ENCODE measurements around the gene SLC5A2.
"Not testable (repeated sequence)": the region's sequence is repeated elsewhere in the genome, so short reads cannot be mapped to it uniquely, and the experiment has no call there.

Gene SLC5A2

DNA sequence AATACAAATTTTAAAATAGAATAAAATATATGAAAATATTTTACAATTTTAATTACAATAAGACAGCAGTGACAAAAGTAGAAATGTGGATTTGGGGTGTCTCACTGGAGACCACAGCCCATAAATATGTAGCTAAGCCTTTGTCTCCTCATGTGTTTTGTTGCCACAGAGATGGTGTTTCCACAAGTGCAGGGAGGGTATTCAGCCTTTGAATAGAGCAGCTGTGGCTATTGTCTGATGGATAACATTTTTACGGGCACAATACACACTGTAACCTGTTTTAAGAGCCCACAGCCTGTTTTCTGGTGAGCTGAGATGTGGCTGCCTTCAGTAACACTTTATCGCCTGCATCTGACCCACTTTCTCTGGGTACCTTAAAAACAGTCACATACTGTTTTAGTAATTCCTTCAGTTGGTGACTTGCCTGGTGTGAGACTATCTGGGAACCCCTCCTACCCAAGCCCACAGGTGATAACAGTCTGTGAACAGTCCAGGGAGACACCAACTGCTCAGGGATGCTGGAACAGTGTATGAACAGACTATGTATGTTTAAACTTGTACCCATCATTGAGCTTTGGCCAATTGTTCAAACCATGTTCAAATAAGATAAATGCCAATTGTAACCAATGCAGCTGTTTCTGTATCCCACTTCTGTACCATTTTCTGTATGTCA lies 37.0 kb downstream of the SLC5A2 start:
- no peak for DNase-seq (ENCODE audit: low read depth)
- TF ChIP-seq, protein P1, sequence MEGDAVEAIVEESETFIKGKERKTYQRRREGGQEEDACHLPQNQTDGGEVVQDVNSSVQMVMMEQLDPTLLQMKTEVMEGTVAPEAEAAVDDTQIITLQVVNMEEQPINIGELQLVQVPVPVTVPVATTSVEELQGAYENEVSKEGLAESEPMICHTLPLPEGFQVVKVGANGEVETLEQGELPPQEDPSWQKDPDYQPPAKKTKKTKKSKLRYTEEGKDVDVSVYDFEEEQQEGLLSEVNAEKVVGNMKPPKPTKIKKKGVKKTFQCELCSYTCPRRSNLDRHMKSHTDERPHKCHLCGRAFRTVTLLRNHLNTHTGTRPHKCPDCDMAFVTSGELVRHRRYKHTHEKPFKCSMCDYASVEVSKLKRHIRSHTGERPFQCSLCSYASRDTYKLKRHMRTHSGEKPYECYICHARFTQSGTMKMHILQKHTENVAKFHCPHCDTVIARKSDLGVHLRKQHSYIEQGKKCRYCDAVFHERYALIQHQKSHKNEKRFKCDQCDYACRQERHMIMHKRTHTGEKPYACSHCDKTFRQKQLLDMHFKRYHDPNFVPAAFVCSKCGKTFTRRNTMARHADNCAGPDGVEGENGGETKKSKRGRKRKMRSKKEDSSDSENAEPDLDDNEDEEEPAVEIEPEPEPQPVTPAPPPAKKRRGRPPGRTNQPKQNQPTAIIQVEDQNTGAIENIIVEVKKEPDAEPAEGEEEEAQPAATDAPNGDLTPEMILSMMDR (IDR thresholded peaks at IDR 0.05; ENCODE audit: control insufficient read depth, insufficient read depth, low read depth, low read length, missing control alignments), result no peak
- H3K4me3 ChIP-seq (ENCODE audit: control insufficient read depth, low read depth, low read length), result no peak overlapping the region

DNA sequence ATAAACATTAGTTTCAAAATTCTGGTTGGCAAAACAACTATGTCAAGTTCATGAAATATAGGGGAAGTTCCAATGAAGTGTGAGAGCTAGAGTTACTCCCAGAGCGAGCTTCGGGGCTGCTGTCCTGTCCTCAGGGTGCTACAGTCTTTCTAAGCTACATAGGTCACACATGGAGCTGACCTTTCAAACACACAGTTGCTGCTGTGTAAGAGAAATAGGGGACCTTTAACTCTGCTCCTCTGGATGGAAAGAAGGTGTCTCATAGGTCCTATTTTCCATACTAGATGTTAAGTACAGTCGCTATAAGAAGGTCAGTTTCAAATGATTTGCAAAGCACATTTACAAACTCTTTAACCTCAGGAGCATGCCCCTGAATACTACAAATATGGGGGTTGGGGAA lies 38.4 kb downstream of the SLC5A2 start:
- TF ChIP-seq, protein P1 (IDR thresholded peaks at IDR 0.05; ENCODE audit: control insufficient read depth, insufficient read depth, low read depth, low read length, missing control alignments), result no peak

DNA sequence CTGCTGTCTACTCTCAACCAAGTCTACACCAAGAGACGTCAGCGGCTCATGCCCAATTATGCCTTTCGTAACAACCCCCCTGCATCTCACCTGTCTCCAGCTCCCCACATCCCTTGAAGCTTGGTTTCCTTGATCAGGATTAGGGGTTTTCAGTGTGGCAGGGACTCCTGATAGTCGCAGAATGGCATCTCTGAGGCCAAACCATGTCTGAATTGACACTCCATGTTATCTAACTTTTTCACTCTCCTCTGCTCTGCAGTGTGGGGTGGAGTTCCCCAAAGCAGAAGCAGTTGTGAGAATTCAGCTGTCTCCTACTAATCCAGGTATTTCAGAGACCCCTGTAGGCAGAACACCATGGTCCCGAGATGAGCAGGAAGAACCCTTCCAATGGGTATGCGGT lies 39.1 kb downstream of the SLC5A2 start:
- no peak for DNase-seq (ENCODE audit: low read depth)
- TF ChIP-seq, protein P1 (IDR thresholded peaks at IDR 0.05; ENCODE audit: control insufficient read depth, insufficient read depth, low read depth, low read length, missing control alignments), result no peak
- no peak overlapping the region for H3K4me3 ChIP-seq (ENCODE audit: control insufficient read depth, low read depth, low read length)

More for the DNA sequence above, 38.4 kb downstream of the SLC5A2 start:
- no peak overlapping the region for H3K4me3 ChIP-seq (ENCODE audit: control insufficient read depth, low read depth, low read length)
- no peak for DNase-seq (ENCODE audit: low read depth)

DNA sequence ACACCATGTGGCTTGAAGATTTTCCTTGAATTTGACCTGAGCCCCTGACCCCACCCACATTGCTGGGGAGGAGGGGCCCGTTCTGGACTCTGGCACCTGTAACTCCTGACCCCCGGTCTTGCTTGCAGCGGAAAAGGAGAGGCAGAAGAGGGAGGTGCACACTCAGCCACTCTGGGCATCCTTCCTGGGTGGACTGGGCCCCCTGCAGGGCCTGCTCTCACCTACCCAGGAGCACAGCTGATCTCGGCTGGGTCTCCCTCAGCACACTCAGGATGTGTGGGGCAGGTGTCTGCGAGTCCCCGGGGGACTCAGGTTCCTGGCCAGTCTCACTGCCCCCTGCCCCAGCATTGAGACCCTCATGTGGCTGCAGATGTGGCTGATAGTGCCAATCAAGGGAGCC lies 40.8 kb downstream of the SLC5A2 start:
- DNase-seq (ENCODE audit: low read depth); H3K4me3 ChIP-seq (ENCODE audit: control insufficient read depth, low read depth, low read length): not testable (repeated sequence)

DNA sequence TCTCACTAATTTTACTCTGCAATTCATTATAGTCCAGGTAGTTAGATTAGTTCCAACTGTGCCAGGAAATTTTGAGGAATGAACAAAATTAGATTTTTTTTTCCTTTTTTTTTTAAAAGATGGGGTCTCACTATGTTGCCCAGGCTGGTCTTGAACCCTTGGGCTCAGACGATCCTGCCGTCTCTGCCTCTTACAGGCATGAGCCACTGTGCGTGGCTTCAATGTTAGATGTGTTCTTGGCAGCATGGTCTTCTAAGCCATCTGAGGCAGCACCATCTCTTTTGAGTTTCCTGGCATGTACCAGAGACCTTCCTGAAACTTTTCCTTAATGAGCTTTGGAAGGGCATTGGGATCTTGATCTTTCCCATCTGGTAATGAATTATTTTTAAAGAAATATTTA lies 42.2 kb downstream of the SLC5A2 start:
- no peak overlapping the region for H3K4me3 ChIP-seq (ENCODE audit: control insufficient read depth, low read depth, low read length)
- TF ChIP-seq, protein P1 (IDR thresholded peaks at IDR 0.05; ENCODE audit: control insufficient read depth, insufficient read depth, low read depth, low read length, missing control alignments), result no peak
- no peak for DNase-seq (ENCODE audit: low read depth)

DNA sequence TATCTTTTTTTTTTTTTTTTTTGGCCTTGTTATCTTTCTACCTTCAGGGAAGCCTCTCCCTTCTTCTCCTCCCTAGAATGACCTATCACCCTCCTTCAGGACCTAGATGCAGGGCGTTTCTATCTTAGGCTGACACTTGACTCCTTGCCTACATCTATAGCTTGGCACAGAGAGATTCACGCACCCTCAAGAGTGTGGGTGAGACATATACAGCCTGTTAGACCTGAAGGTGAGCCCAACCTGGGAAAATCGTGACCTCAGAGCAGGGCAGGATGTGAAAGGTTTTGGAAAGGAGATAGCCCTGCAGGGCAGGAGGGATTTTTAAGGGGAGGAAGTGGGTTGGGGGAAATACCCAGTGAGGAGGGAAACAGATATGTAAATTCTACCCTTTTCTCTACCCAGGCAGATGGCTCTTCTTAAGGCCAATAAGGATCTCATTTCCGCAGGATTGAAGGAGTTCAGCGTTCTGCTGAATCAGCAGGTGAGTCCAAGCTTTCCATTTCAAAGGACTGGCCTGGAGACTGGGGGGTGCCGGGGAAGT lies 44.9 kb downstream of the SLC5A2 start, which contains the start of gene AHSP:
Gene AHSP, plus strand, starts transcription at position 167 of the 541 bp plus-strand sequence. Its CDS starts 240 bp downstream, at position 407.
- TF ChIP-seq, protein P1 (IDR thresholded peaks at IDR 0.05; ENCODE audit: control insufficient read depth, insufficient read depth, low read depth, low read length, missing control alignments), result no peak
- H3K4me3 ChIP-seq (ENCODE audit: control insufficient read depth, low read depth, low read length), result no peak within 1 kb of the TSS
- no peak for DNase-seq (ENCODE audit: low read depth)

DNA sequence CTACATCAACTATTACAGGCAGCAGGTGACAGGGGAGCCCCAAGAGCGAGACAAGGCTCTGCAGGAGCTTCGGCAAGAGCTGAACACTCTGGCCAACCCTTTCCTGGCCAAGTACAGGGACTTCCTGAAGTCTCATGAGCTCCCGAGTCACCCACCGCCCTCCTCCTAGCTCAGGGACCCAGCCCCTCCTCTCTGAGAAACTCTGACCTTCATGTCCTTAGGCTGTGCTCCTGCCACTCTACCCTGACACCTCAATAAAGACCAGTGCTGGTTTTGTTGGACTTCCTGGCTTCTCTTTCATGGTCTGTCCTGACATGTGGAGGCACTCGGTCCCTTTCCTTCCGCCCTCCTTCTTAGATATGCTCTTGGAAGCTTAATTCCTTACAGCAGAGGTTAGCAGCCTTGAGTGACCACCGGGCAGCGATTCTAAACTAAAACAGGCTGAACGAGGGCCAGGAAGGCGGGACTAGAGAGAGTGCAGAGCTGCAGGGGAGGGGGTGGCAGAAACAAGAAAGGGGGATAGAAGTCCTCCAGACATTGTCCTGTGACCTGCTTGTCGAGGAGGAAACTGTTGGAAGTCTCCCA lies 45.7 kb downstream of the SLC5A2 start:
- TF ChIP-seq, protein P1 (IDR thresholded peaks at IDR 0.05; ENCODE audit: control insufficient read depth, insufficient read depth, low read depth, low read length, missing control alignments), result no peak
- no peak overlapping the region for H3K4me3 ChIP-seq (ENCODE audit: control insufficient read depth, low read depth, low read length)
- DNase-seq (ENCODE audit: low read depth), result no peak

Data from AG09309 (cell line).